GM23338 (cell line): ENCODE measurements around the gene MAP2K2. TPM values are rescaled to one million over a fixed set of nuclear protein-coding genes. Genes with fewer than 3 reads are reported as not detected.

Experiments used
- ATAC-seq: fragments of 200-7000 bp; cut with Tn5 transposase; 3 replicates; pipeline ENCODE4 v1.9.1; 2020
- DNase-seq: peaks from one replicate; pipeline ENCODE4 v3.0.0-alpha.2; 2015; ENCODE audit warnings: low spot score
- H2AFZ ChIP-seq: fragments of 200-600 bp; sonication (generic); 2 replicates; pipeline ENCODE4 v1.8.0; 2016; ENCODE audit warnings: antibody characterized with exemption, mild to moderate bottlenecking, moderate library complexity
- H3F3A ChIP-seq: fragments of 200-600 bp; sonication (generic); replicated peaks from 2 replicates; pipeline ENCODE4 v1.8.0; 2017; ENCODE audit warnings: antibody characterized with exemption, mixed run types, low read depth
- H3K27ac ChIP-seq: fragments of 200-600 bp; sonication (generic); 2 replicates; pipeline ENCODE4 v1.6.1; 2016; ENCODE audit warnings: low read depth
- H3K27me3 ChIP-seq: fragments of 200-600 bp; sonication (generic); 2 replicates; pipeline ENCODE4 v1.8.0; 2016; ENCODE audit warnings: mild to moderate bottlenecking, mixed run types, moderate library complexity; ENCODE audit not compliant: insufficient read depth
- H3K36me3 ChIP-seq: fragments of 200-600 bp; sonication (generic); 2 replicates; pipeline ENCODE4 v1.8.0; 2016; ENCODE audit warnings: mild to moderate bottlenecking; ENCODE audit not compliant: insufficient read depth
- H3K4me1 ChIP-seq: fragments of 200-600 bp; sonication (generic); 2 replicates; pipeline ENCODE4 v1.8.0; 2016; ENCODE audit warnings: mild to moderate bottlenecking, moderate library complexity; ENCODE audit not compliant: insufficient read depth
- H3K4me2 ChIP-seq: fragments of 200-600 bp; sonication (generic); 2 replicates; pipeline ENCODE4 v1.7.1; 2017; ENCODE audit warnings: mixed run types
- H3K4me3 ChIP-seq: fragments of 200-600 bp; sonication (generic); 2 replicates; pipeline ENCODE4 v1.6.1; 2016; ENCODE audit warnings: mixed run types
- H3K79me2 ChIP-seq: fragments of 200-600 bp; sonication (generic); replicated peaks from 2 replicates; pipeline ENCODE4 v1.8.0; 2017; ENCODE audit warnings: mild to moderate bottlenecking; ENCODE audit not compliant: insufficient read depth
- H3K9me2 ChIP-seq: fragments of 200-600 bp; sonication (generic); 2 replicates; pipeline ENCODE4 v1.8.0; 2017; ENCODE audit not compliant: insufficient read depth
- H4K20me1 ChIP-seq: fragments of 200-600 bp; sonication (generic); replicated peaks from 2 replicates; pipeline ENCODE4 v1.8.0; 2017; ENCODE audit warnings: mild to moderate bottlenecking; ENCODE audit not compliant: insufficient read depth
- H3K27ac Mint-ChIP-seq: 2 replicates; pipeline ENCODE4 v1.8.0; 2020; ENCODE audit warnings: inconsistent platforms, mild to moderate bottlenecking, moderate library complexity, mixed read lengths
- H3K27me3 Mint-ChIP-seq: 3 replicates; pipeline ENCODE4 v1.8.0; 2022; ENCODE audit warnings: low read depth, mild to moderate bottlenecking, moderate library complexity, mixed read lengths, inconsistent platforms; ENCODE audit not compliant: insufficient read depth, poor library complexity
- H3K36me3 Mint-ChIP-seq: 3 replicates; pipeline ENCODE4 v1.8.0; 2021; ENCODE audit warnings: low read depth, mild to moderate bottlenecking, inconsistent platforms, moderate library complexity, mixed read lengths
- H3K4me1 Mint-ChIP-seq: 3 replicates; pipeline ENCODE4 v1.8.0; 2020; ENCODE audit warnings: mild to moderate bottlenecking, inconsistent platforms, mixed read lengths
- H3K4me3 Mint-ChIP-seq: 3 replicates; pipeline ENCODE4 v1.8.0; 2021; ENCODE audit warnings: moderate library complexity, mild to moderate bottlenecking, inconsistent platforms, mixed read lengths
- H3K9me3 Mint-ChIP-seq: 3 replicates; pipeline ENCODE4 v1.8.0; 2020; ENCODE audit warnings: moderate library complexity, mild to moderate bottlenecking, inconsistent platforms, mixed read lengths
- CREB1 ChIP-seq: fragments of 250-450 bp; sonication (Bioruptor Pico); IDR thresholded peaks from 2 replicates; pipeline ENCODE4 v1.5.0; 2020; ENCODE audit warnings: low read depth, mild to moderate bottlenecking, moderate library complexity
- EZH2 ChIP-seq: fragments of 200-600 bp; sonication (generic); IDR thresholded peaks from one replicate; pipeline ENCODE4 v1.8.0; 2017; ENCODE audit warnings: antibody characterized with exemption, mild to moderate bottlenecking, low read depth; ENCODE audit not compliant: unreplicated experiment
- EZH2phosphoT487 ChIP-seq: fragments of 200-600 bp; sonication (generic); IDR thresholded peaks from one replicate; pipeline ENCODE4 v1.8.1; 2018; ENCODE audit warnings: antibody characterized with exemption; ENCODE audit not compliant: unreplicated experiment
- JUNB ChIP-seq: IDR thresholded peaks from one replicate; pipeline ENCODE4 v1.6.1; 2016; ENCODE audit warnings: antibody characterized with exemption; ENCODE audit not compliant: unreplicated experiment
- NANOG ChIP-seq: IDR thresholded peaks from 2 replicates; pipeline ENCODE4 v1.6.1; 2016; ENCODE audit warnings: antibody characterized with exemption, borderline replicate concordance
- STAT1 ChIP-seq: IDR thresholded peaks from one replicate; pipeline ENCODE4 v1.6.1; 2016; ENCODE audit warnings: antibody characterized with exemption; ENCODE audit not compliant: unreplicated experiment
- ZNF114 ChIP-seq: fragments of 250-450 bp; sonication (Bioruptor Pico); IDR thresholded peaks from 2 replicates; pipeline ENCODE4 v1.5.0; 2020; ENCODE audit warnings: mild to moderate bottlenecking, moderate library complexity
- polyA plus RNA-seq: library from polyadenylated mRNA; unstranded; fragments of >200 nt; fragmentation: Nextera tagmentation; extraction: Ambion mirVana; gene quantifications from 2 replicates; pipeline ENCODE4 v1.2.1, GENCODE V29; 2016
- total RNA-seq: library from RNA; depleted of rRNA; stranded (reverse); fragments of >200 nt; shearing (Covaris generic); gene quantifications from 2 replicates; pipeline ENCODE4 v1.2.3, GENCODE V29; 2014
- TF ChIP-seq, protein P1 (sequence below): IDR thresholded peaks from 2 replicates; pipeline ENCODE4 v1.6.1; 2016; ENCODE audit warnings: antibody characterized with exemption
- TF ChIP-seq, protein P2 (sequence below): fragments of 250-450 bp; sonication (Bioruptor Pico); IDR thresholded peaks from 2 replicates; pipeline ENCODE4 v1.5.0; 2020; ENCODE audit warnings: mild to moderate bottlenecking, moderate library complexity
- TF ChIP-seq, protein P3 (sequence below), 2 experiments: fragments of 200-600 bp in 1 of 2; sonication (generic) in 1 of 2; conservative IDR thresholded peaks; 2 replicates each; pipeline versions ENCODE4 v1.5.1 to v1.6.1; 2016 to 2017; ENCODE audit warnings: antibody characterized with exemption in 2 of 2, low read depth in 2 of 2, mild to moderate bottlenecking in 2 of 2, moderate library complexity in 1 of 2

MAP2K2 gene
- total and polyA plus RNA-seq, 2 experiments from 2014 or later = 99.7 to 151 TPM

DNA sequence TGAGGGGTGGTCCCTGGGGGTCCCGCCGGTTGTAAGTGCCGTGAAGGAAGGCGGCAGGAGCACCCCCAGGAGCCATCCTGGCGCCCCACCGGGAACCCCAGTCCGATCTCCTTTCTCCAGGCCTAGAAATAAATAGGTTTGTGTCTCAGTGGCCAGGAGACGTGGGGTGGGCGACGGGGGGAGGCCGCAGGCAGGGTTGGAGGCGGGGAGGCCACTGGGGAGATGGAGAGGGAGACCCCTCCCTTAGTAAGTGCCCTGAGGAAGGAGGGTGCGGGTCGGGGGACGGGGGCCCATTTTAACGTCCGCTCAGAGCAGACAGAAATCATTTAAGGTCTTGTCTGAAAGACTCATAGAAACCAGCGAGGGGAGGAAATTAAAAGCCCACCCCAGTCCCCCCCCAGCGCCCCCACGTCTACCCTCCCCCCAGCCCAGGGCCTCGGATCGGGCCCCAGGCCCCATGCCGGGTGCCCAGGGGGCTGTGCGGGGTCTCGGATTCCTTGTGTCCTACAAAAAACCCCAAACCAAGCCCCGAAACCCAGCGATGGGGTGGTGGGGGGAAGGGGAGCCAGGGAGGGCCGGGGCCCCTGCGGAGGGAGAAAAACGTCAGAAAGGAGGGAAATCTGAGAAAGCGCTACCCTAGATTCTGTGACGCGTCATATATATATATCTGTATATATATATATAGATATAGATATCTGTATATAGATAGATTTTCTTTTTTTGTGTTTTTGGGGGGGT lies 76.8 kb downstream of the MAP2K2 start:
- Histone ChIP-seq H3K79me2 (peaks cover 28% of the 10 kb centered on the region), H3K4me3 (no peak overlapping the region)
- peaks cover 9% of the 10 kb centered on the region for H3K4me1 Mint-ChIP-seq

More for the DNA sequence above, 76.8 kb downstream of the MAP2K2 start:
- TF ChIP-seq CREB1 (CRISPR knock-in tag) = no peak
- TF ChIP-seq ZNF114 = no peak
- TF ChIP-seq, protein P1, sequence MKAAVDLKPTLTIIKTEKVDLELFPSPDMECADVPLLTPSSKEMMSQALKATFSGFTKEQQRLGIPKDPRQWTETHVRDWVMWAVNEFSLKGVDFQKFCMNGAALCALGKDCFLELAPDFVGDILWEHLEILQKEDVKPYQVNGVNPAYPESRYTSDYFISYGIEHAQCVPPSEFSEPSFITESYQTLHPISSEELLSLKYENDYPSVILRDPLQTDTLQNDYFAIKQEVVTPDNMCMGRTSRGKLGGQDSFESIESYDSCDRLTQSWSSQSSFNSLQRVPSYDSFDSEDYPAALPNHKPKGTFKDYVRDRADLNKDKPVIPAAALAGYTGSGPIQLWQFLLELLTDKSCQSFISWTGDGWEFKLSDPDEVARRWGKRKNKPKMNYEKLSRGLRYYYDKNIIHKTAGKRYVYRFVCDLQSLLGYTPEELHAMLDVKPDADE = no peak
- no peak for TF ChIP-seq STAT1
- TF ChIP-seq, protein P2, sequence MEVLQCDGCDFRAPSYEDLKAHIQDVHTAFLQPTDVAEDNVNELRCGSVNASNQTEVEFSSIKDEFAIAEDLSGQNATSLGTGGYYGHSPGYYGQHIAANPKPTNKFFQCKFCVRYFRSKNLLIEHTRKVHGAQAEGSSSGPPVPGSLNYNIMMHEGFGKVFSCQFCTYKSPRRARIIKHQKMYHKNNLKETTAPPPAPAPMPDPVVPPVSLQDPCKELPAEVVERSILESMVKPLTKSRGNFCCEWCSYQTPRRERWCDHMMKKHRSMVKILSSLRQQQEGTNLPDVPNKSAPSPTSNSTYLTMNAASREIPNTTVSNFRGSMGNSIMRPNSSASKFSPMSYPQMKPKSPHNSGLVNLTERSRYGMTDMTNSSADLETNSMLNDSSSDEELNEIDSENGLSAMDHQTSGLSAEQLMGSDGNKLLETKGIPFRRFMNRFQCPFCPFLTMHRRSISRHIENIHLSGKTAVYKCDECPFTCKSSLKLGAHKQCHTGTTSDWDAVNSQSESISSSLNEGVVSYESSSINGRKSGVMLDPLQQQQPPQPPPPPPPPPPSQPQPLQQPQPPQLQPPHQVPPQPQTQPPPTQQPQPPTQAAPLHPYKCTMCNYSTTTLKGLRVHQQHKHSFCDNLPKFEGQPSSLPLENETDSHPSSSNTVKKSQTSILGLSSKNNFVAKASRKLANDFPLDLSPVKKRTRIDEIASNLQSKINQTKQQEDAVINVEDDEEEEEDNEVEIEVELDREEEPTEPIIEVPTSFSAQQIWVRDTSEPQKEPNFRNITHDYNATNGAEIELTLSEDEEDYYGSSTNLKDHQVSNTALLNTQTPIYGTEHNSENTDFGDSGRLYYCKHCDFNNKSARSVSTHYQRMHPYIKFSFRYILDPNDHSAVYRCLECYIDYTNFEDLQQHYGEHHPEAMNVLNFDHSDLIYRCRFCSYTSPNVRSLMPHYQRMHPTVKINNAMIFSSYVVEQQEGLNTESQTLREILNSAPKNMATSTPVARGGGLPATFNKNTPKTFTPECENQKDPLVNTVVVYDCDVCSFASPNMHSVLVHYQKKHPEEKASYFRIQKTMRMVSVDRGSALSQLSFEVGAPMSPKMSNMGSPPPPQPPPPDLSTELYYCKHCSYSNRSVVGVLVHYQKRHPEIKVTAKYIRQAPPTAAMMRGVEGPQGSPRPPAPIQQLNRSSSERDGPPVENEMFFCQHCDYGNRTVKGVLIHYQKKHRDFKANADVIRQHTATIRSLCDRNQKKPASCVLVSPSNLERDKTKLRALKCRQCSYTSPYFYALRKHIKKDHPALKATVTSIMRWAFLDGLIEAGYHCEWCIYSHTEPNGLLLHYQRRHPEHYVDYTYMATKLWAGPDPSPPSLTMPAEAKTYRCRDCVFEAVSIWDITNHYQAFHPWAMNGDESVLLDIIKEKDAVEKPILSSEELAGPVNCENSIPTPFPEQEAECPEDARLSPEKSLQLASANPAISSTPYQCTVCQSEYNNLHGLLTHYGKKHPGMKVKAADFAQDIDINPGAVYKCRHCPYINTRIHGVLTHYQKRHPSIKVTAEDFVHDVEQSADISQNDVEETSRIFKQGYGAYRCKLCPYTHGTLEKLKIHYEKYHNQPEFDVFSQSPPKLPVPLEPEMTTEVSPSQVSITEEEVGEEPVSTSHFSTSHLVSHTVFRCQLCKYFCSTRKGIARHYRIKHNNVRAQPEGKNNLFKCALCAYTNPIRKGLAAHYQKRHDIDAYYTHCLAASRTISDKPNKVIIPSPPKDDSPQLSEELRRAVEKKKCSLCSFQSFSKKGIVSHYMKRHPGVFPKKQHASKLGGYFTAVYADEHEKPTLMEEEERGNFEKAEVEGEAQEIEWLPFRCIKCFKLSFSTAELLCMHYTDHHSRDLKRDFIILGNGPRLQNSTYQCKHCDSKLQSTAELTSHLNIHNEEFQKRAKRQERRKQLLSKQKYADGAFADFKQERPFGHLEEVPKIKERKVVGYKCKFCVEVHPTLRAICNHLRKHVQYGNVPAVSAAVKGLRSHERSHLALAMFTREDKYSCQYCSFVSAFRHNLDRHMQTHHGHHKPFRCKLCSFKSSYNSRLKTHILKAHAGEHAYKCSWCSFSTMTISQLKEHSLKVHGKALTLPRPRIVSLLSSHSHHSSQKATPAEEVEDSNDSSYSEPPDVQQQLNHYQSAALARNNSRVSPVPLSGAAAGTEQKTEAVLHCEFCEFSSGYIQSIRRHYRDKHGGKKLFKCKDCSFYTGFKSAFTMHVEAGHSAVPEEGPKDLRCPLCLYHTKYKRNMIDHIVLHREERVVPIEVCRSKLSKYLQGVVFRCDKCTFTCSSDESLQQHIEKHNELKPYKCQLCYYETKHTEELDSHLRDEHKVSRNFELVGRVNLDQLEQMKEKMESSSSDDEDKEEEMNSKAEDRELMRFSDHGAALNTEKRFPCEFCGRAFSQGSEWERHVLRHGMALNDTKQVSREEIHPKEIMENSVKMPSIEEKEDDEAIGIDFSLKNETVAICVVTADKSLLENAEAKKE = no peak
- TF ChIP-seq NANOG = no peak
- TF ChIP-seq, protein P3, sequence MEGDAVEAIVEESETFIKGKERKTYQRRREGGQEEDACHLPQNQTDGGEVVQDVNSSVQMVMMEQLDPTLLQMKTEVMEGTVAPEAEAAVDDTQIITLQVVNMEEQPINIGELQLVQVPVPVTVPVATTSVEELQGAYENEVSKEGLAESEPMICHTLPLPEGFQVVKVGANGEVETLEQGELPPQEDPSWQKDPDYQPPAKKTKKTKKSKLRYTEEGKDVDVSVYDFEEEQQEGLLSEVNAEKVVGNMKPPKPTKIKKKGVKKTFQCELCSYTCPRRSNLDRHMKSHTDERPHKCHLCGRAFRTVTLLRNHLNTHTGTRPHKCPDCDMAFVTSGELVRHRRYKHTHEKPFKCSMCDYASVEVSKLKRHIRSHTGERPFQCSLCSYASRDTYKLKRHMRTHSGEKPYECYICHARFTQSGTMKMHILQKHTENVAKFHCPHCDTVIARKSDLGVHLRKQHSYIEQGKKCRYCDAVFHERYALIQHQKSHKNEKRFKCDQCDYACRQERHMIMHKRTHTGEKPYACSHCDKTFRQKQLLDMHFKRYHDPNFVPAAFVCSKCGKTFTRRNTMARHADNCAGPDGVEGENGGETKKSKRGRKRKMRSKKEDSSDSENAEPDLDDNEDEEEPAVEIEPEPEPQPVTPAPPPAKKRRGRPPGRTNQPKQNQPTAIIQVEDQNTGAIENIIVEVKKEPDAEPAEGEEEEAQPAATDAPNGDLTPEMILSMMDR (conservative IDR thresholded peaks at IDR 0.05; ENCODE audit: low read depth in 2 of 2) = no peak
- TF ChIP-seq JUNB = no peak
- TF ChIP-seq EZH2phosphoT487 = no peak
- no peak for TF ChIP-seq EZH2
- Histone ChIP-seq H2AFZ (no peak overlapping the region), H3K36me3 (no peaks in the 10 kb centered on the region), H3K4me1 (peaks cover 14% of the 10 kb centered on the region), H4K20me1 (peaks cover 33% of the 10 kb centered on the region), H3F3A (peaks cover 13% of the 10 kb centered on the region; the same call in 1 of the 2 replicates), H3K27me3 (no peaks in the 10 kb centered on the region), H3K4me2 (no peak overlapping the region), H3K27ac (no peak overlapping the region), H3K9me2 (no peaks in the 10 kb centered on the region)
- H3K36me3 Mint-ChIP-seq = peaks cover 27% of the 10 kb centered on the region
- no peaks in the 10 kb centered on the region; the same call in 2 of the 3 replicates for H3K9me3 Mint-ChIP-seq
- H3K27ac Mint-ChIP-seq = no peak overlapping the region
- H3K4me3 Mint-ChIP-seq = no peak overlapping the region
- no peak for ATAC-seq
- peaks cover 7% of the 10 kb centered on the region for H3K27me3 Mint-ChIP-seq
- no peak for DNase-seq
